Ovary (tissue), 9 donors: ENCODE results near the gene GBX1. TPM values are rescaled to one million over a fixed set of nuclear protein-coding genes. Genes with fewer than 3 reads are reported as not detected.

Experiments
- DNase-seq, 5 donors: peaks; one replicate each; pipeline ENCODE4 v3.0.0-alpha.2; 2019 to 2020
- H3K27ac ChIP-seq, 2 donors: fragments of 200-600 bp; one replicate each; pipeline versions ENCODE4 v1.5.1 to v1.8.0; 2019 to 2022
- H3K27me3 ChIP-seq: fragments of 200-600 bp; one replicate; pipeline ENCODE4 v1.8.0; 2022
- H3K36me3 ChIP-seq: fragments of 200-600 bp; sonication (generic); one replicate; pipeline ENCODE4 v1.5.1; 2019
- H3K4me1 ChIP-seq: one replicate; pipeline ENCODE4 v1.8.1; 2013; ENCODE audit warnings: mild to moderate bottlenecking, moderate library complexity; ENCODE audit not compliant: insufficient read depth
- H3K4me3 ChIP-seq: fragments of 200-600 bp; sonication (generic); one replicate; pipeline ENCODE4 v1.5.1; 2017
- H3K9me3 ChIP-seq, 2 donors: fragments of 200-600 bp in 1 of 2; sonication (generic) in 1 of 2; one replicate each; pipeline versions ENCODE4 v1.5.1 to v1.8.1; 2013 to 2019; ENCODE audit warnings: mild to moderate bottlenecking in 1 of 2, moderate library complexity in 1 of 2
- EP300 ChIP-seq: sonication (generic); formaldehyde crosslinking; IDR thresholded peaks from one replicate; pipeline ENCODE4 v1.6.1; 2017; ENCODE audit warnings: antibody characterized with exemption
- POLR2A ChIP-seq: fragments of 450-650 bp; IDR thresholded peaks from one replicate; pipeline ENCODE4 v1.6.1; 2017; ENCODE audit warnings: antibody characterized with exemption, mild to moderate bottlenecking, moderate library complexity
- WGBS, 3 donors: extraction: QIAGEN DNeasy Blood & Tissue Kit in 1 of 3; methylation state at CpG; one replicate each; pipeline versions ENCODE4 v1.1.5 to v1.1.7; 2013 to 2017; 5-methylcytosine and 5-hydroxymethylcytosine counted together
- intact Hi-C, 4 donors: fragments of 100-400 bp; cut with DNase I; formaldehyde crosslinking; loops; one replicate each; pipeline versions ENCODE4 v1.11.0 to v1.15.1; 2022 to 2023
- polyA plus RNA-seq, 2 donors: library from polyadenylated mRNA; stranded (reverse); fragments of 200-250 nt in 1 of 2; fragments of 350-450 nt in 1 of 2; fragmentation: Illumina TruSeq in 1 of 2; extraction: RNeasy Lipid Tissue Mini Kit (QIAGEN cat#74804) in 1 of 2; gene quantifications; one replicate each; pipeline ENCODE4 v1.2.3, GENCODE V29; 2013 to 2014
- total RNA-seq, 7 donors: library from RNA; depleted of rRNA in 2 of 7; stranded (reverse); fragments of >200 nt in 2 of 7; fragmentation: NEBNext Ultra II Directional in 3 of 7; extraction: Animal tissue kit (Norgen Biotek cat#: 25700) in 3 of 7; gene quantifications; one replicate each; pipeline versions ENCODE4 v1.1.0 to v1.2.4, GENCODE V29; 2016 to 2023
- TF ChIP-seq, protein P1 (sequence below), 3 donors: fragments of 450-650 bp in 2 of 3; fragments of 200-600 bp in 1 of 3; IDR thresholded peaks; one replicate each; pipeline versions ENCODE4 v1.5.1 to v1.8.0; 2016 to 2022; ENCODE audit warnings: antibody characterized with exemption in 3 of 3, mild to moderate bottlenecking in 1 of 3
- donor health status: DM: no; HTN: no; CAD: no; lungs with moderate emphysema.
- donor health status: DM: no; HTN: no; CAD: no.
- donor health status: Bipolar disorder and iron deficiency.
- donor health status: DM: yes; HTN: yes; CAD: no.
- donor health status: DM: no; HTN: no; CAD: no.
- donor health status: DM: yes; HTN: yes; CAD: no.

Gene GBX1
- total and polyA plus RNA-seq, 9 donors = not detected

DNA sequence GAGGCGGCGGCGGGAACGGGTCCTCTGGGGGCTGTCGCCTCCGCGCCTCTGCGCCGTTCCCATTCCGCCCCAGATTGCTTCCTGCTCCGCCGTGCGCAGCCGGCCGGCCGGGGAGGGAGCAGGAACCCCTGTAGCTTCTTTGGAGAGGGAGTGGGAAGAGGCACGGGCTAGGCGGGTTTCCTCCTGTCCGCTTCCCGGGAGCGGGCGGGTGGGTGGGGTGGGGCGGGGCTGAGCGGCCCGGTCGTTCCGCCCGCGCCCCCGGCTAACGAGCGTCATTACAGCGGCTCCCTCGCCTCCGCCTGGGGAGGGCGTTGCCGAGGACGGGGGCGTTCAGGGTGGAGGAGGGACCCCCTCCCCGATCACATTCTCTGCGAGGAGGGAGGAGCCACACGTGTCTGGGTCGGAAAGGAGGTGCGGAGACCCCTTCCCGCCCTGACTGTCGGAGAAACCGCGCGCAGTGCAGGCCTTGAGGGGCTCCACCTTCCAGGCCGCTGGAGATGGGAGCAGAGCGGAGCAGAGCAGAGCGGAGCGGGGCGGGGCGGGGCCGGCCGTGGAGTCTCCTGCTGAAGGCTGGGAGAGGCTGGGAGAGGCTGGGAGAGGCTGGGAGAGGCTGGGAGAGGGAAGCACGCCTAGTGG is 41.5 kb downstream of the GBX1 start:
- intact Hi-C loops = loop anchor here in 3 of 4 donors (5.0 kb wide), 4 partner anchors 41 to 176 kb away; partner anchors contain the start of gene GBX1 (in 1 of the 3)

DNA sequence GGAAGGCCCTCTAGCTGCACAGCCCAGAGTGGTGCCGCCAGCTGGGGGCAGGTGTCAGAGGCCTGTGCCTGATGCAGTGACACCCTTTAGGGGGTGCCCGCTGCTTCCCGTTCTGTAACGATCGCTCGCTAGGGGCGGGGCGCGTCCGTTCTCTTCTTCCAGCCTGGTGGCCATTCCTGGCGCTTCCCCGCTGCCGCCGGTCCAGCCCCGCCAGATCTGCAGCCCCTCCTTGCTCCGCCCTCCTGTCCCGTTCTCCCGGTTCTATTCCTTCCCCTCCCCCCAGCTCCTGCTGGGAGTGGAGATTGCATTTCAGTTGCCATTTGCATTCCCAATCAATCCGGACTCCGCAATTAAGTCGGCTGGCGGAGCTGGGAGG is 42.0 kb downstream of the GBX1 start:
- intact Hi-C loops = loop anchor here in 3 of 4 donors (5.0 kb wide), 4 partner anchors 42 to 177 kb away; partner anchors contain the start of gene GBX1 (in 1 of the 3)
- H3K4me1 ChIP-seq = peaks cover 8% of the 10 kb centered on the region
- DNase-seq = no peak
- TF ChIP-seq, protein P1, sequence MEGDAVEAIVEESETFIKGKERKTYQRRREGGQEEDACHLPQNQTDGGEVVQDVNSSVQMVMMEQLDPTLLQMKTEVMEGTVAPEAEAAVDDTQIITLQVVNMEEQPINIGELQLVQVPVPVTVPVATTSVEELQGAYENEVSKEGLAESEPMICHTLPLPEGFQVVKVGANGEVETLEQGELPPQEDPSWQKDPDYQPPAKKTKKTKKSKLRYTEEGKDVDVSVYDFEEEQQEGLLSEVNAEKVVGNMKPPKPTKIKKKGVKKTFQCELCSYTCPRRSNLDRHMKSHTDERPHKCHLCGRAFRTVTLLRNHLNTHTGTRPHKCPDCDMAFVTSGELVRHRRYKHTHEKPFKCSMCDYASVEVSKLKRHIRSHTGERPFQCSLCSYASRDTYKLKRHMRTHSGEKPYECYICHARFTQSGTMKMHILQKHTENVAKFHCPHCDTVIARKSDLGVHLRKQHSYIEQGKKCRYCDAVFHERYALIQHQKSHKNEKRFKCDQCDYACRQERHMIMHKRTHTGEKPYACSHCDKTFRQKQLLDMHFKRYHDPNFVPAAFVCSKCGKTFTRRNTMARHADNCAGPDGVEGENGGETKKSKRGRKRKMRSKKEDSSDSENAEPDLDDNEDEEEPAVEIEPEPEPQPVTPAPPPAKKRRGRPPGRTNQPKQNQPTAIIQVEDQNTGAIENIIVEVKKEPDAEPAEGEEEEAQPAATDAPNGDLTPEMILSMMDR (IDR thresholded peaks at IDR 0.05) = no peak
- no peaks in the 10 kb centered on the region for H3K36me3 ChIP-seq
- H3K27ac ChIP-seq = no peak overlapping the region
- H3K27me3 ChIP-seq = no peaks in the 10 kb centered on the region
- 21 to 30% (median 22%) methylated on average over 22 of the region's 22 CpGs for WGBS, 3 donors
- H3K4me3 ChIP-seq = peak overlapping the region; percentile 40
- H3K9me3 ChIP-seq = no peaks in the 10 kb centered on the region

More for the DNA sequence above, 41.5 kb downstream of the GBX1 start:
- H3K27ac ChIP-seq = no peak overlapping the region
- WGBS, 3 donors = 8 to 15% (median 8%) methylated on average over 54 to 58 of the region's 58 CpGs
- H3K27me3 ChIP-seq = no peaks in the 10 kb centered on the region
- peak overlapping the region; percentile 40 for H3K4me3 ChIP-seq
- peaks cover 8% of the 10 kb centered on the region for H3K4me1 ChIP-seq
- DNase-seq = peak in 1 of 5 donors; percentile 61
- no peaks in the 10 kb centered on the region for H3K36me3 ChIP-seq
- TF ChIP-seq EP300 (no peak), POLR2A (no peak)
- TF ChIP-seq, protein P1 (IDR thresholded peaks at IDR 0.05) = no peak
- no peaks in the 10 kb centered on the region for H3K9me3 ChIP-seq

DNA sequence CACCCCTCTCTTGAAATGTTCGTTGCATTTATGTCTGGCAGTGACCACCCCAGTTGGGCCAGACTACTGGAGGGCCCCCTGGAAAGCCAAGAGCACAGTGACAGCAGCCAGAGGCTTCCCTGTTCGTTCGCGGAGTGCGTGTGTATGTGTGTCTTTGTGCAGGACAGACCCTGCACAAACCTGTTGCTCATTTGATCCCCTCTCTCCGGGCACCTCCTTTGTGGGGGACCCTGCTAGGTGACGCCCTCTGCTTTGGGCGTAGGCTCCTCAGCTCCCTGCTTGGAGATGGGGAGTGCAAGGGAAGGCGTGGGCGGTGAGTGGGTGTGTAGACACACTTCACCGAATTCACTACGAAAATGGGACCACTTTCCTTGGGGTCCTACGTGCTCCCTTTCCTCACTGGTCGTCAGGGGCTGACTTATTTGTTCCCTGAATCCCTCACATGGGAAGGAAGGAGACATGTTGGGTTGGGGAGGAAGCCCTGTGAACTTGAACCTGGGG is 42.5 kb downstream of the GBX1 start:
- 83 to 89% (median 87%) methylated on average over 14 of the region's 14 CpGs for WGBS, 3 donors
- H3K4me3 ChIP-seq = no peak overlapping the region
- no peaks in the 10 kb centered on the region for H3K27me3 ChIP-seq
- intact Hi-C loops = loop anchor here in 3 of 4 donors (5.0 kb wide), 4 partner anchors 42 to 177 kb away; partner anchors contain the start of gene GBX1 (in 1 of the 3)
- peaks cover 8% of the 10 kb centered on the region for H3K4me1 ChIP-seq
- no peaks in the 10 kb centered on the region for H3K36me3 ChIP-seq
- no peaks in the 10 kb centered on the region for H3K9me3 ChIP-seq
- TF ChIP-seq, protein P1 (IDR thresholded peaks at IDR 0.05) = no peak
- no peak for TF ChIP-seq POLR2A
- TF ChIP-seq EP300 = no peak
- no peak for DNase-seq
- H3K27ac ChIP-seq = no peak overlapping the region

DNA sequence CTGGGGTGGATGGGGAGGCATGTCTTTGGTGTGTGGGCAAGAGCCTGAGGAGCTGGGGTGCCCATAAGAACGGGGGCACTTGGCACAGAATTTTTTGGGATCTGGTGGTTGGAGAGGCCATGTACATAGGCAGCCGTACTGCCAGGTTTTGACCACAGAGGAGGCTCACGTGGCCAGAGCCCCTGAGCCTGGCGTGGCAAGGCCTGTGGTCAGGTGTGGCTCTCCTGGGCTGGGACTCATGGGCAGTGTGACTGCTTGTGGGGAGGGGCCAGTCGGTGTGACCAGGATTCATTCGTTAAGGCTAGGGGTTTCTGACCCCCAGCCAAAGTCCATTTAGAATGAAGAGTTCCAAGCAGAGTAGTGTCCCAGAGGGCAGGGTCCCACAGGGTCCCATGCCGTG is 43.0 kb downstream of the GBX1 start:
- WGBS, 3 donors = 83 to 91% (median 86%) methylated on average over 4 to 7 of the region's 7 CpGs
- intact Hi-C loops = loop anchor here in 1 of 4 donors (5.0 kb wide), 1 partner anchor 178 kb away; no protein-coding TSS in a partner anchor
- Histone ChIP-seq H3K27me3 (no peaks in the 10 kb centered on the region), H3K9me3 (no peaks in the 10 kb centered on the region), H3K4me3 (no peak overlapping the region), H3K27ac (no peak overlapping the region), H3K36me3 (no peaks in the 10 kb centered on the region), H3K4me1 (peaks cover 8% of the 10 kb centered on the region)
- no peak for DNase-seq
- TF ChIP-seq POLR2A = no peak
- TF ChIP-seq, protein P1 (IDR thresholded peaks at IDR 0.05) = no peak
- TF ChIP-seq EP300 = no peak
